ENCODE measurements around the gene ST6GAL1.

The ST6GAL1 gene

DNA sequence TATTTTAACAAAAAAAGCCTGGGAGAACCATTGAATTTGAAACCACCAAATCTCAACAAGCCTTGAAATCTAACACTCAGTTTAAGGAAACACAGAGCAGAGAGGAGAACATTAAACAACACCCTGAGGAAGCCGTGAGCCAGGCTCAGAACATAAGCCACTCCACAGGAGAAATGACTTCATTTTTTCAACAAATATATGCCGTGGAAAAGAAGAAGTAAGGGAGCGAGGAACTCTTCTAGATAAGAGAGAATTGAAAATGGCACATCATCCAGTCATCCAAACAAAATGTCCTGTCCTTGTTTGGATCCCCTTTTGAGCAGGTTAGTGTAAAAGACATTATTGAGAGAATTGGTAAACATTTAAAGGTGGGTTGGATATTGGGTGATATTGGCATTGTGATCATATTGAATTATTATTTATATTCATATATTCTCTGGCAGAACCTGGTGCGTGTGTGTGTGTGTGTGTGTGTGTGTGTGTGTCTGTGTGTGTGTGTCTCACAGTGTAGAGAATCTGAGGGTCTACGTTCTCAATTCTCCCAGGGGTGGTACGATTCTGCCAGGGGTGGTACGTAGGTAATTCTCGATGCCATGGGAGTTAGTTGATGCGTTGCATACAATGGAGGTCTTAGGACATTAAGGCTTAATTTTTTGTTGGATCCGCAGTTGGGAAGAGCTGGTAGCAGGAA, 94.4 kb downstream of the ST6GAL1 start:
- DNase-seq, result no peak

DNA sequence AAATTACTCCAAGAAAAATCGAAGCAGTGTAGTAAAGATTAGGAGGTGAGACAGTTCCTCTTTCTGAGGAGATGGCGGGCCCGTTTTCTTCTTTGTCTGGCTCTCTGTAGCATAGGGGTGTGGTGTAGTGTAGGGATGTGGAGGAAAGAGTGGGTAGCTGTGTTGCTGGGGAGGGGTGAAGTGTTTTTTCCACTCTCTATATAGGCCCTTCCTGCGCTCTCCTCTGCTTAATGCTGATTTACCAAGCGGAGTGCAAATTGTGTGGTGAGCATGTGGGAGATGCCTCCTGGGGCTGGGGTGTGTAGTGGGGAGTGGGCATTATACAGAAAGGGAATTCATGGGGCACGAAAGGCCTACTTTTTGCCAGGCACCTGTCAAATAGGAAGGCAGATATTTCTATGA, 94.9 kb downstream of the ST6GAL1 start:
- peak; percentile 48 for DNase-seq

DNA sequence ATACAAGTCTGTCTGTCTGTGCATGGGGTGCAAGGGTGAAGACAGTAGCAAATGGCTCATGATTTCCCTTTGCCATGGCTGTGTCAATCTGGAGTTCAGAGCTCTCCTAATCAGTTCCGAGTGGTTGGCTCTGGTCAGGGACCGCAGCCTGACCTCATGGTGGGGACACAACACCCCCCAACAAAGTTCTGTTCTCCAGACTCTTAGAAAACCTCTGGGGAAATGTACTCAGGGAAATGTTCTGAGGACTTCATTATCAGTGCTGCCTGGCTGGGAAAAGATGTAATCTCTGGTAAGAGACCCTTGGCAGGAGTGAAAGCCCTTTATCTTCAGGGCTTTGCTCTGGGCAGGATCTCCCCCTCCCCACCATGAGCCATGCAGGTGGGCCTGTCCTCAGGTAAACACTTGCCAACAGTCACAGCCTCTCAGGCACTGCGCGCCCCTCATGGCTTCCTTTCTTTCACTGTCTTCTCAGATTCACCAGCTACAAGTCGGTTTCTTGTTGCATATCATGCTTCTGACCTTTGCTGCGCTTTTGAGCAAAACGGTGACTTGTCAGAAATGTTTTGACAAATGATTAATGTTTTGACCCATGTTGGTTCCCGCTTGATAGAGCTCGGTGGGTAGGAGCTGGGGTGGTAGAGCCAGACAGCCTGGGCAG, 95.5 kb downstream of the ST6GAL1 start:
- no peak for DNase-seq

DNA sequence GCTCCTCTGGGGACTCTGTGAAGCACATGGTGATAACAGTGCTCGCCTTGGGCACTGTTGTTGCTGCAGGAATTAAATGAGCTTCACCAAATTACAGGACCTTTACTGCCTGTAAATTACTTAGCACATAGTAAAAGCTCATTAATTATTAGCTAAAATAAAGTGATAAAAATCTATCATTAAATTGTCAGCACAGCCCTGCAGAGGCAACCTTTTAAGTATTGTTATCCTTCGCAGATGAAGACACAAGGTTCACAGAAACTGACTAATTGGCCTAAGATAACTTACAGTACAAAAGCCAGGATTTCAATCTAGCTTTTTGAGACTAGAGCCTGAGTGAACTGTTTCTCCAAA, 96.0 kb downstream of the ST6GAL1 start:
- no peak for DNase-seq

DNA sequence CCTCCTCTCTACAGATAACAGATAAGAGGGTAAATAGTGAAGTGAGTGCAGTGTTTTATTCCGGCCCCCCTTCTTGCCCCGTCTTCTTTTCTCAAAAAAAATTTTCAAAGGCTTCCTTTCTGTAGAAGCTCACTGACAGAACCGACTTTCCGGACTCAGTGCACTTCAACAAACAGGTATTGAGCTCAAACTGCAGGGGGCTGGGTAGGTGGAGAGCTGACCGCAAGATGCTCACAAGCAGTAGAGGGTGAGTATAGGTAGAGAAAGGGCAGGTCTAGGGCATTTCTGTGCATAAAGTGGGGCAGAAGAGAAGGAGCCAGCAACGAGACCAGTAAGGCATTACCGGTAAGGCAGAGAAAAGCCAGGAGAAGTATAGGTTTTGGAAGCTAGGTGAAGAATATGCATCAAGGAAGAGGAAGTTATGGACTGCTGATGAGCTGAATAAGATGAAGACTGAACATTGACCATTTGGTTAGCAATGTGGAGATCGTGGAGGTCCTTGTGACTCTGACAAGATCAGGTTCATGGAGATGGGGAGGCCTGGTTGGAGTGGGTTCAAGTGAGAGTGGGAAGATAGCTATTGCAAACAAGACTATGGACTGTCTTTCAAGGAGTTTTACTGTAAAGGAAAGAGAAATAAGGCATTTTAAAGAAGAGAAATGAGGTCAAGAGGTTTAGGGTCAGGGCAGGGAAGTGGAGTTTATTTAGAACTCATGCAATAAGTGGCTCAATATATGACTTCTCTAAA, 97.4 kb downstream of the ST6GAL1 start:
- peak; percentile 84 for DNase-seq

DNA sequence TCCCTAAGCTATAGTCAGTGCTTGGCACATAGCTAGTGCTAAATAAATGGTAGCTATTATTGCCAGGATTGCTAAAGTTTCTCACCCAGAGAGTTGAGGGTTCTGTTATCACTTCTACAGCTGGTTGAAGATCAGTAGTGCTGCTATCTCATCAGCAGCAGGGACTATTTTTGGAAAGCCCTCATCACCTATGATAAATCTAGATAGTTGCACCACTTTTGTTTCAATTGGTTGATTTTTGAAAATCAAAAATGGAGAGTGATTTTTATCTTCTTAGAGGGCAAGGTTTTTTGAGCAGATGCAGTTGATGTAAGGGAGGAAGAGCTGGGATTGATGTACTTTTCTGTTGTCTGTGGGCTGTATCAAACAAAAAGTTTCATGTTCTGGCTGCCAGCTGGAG, 101.6 kb downstream of the ST6GAL1 start:
- DNase-seq, result no peak

DNA sequence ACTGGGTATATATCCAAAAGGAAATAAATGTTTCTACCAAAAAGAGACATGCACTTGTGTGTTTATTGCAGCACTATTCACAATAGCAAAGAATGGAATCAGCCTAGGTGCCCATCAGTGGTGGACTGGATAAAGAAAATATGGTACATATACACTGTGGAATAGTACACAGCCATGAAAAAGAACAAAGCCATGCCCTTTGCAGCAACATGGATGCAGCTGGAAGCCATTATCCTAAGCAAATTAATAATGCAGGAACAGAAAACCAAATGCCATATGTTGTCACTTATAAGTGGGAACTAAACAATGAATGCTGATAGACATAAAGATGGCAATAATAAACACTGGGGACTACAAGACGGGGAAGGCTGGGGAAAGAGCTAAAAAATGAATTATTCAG, 106.1 kb downstream of the ST6GAL1 start:
- DNase-seq, result no peak

DNA sequence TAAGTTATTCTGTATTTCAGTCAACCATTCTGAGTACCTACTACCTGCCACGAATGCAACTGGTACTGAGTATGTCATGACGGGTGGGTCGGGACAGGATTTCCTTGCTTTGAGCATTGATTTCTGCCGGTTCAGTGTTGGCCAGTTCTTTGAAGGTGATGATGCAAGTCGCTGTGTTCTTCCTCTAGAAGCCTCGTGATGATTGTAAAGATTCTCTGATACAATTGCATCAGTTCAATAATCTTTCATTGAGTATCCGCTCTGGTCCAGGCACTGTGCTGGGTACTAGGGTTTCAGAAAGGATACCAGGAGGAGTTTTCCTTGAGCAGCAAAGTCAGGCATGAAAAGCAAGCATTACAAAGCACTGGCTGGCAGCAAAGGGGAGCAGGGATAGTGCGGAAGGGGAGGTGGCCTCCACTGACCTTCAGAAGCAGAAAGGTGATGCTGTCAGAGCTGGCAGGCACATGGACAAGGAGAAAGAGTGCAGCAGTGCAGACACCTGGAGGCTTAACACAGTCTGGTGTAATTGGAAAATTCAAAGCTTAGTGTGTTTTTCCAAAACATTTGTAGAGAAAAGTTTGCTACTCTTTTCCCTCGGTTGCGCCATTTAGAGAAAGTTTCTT, 108.9 kb downstream of the ST6GAL1 start:
- DNase-seq, result no peak

DNA sequence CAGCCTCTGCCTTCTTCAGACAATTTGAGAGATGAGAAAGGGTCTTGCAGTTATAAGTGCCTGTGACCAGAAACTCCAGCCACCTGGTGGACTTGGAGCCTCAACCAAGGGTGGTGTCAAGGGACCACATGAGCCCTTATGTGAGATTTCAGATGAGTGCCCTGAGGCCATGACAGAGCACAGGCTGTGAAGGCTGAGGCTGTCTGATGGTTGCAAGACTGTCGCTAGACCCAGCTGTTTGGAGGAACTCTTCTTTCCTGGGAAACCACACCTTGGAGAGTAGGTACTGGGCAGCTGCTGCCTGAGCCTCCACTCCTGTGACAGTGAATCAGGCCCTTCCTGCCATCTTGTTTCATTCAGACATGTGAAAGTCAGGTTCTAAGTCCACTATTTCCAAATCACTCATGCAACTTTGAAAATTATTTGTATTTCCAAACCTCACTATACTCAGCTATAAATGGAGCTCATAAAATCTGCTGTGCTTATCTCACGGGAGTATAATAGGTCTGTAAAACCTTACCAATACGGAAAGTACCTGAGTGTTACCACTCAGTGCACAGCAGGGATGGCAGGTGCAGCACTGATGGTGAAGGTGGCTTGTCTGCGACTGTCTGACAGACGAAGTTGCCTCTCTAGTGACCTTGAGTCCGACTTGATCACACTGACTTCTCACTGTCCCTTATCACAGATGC, 109.5 kb downstream of the ST6GAL1 start:
- no peak for DNase-seq

DNA sequence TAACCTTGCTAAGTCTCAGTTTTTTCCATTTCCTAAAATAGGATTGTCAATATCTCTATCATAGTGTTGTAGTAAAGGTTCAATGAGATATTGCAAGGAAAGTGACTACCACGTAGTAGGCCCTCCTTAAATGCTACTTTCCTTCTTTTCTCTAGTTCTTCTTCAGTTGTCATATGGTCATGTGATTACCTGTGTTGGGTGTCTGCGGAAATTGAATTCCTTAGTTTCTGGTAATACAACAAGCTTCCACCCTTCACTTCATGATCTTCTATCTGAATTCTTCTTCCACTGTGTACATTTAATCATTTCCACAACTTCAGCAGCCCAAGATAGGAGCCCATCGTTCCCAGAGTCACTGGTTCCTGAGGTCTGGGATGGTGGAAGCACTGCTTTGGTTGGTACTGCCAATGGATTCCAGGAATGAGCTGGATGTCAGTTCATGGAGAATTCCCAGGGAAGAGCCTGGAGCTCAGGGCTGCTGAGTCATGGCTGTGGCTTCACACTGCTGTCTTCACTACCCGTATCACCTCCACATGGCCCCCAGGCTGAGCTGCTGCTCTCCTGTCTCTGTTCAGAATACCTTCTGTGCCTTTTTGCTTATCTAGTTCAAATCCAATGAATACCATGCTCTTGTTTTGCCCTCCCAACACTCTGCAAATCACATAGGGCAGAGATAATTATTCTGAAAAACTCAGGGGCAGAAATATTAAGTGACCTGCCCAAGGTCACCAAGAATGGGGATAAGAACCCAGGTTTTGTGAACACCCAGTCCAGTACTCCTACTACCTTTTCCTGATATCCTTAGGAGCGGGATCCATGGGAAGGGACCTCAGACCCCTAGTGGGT, 110.4 kb downstream of the ST6GAL1 start:
- no peak for DNase-seq

DNA sequence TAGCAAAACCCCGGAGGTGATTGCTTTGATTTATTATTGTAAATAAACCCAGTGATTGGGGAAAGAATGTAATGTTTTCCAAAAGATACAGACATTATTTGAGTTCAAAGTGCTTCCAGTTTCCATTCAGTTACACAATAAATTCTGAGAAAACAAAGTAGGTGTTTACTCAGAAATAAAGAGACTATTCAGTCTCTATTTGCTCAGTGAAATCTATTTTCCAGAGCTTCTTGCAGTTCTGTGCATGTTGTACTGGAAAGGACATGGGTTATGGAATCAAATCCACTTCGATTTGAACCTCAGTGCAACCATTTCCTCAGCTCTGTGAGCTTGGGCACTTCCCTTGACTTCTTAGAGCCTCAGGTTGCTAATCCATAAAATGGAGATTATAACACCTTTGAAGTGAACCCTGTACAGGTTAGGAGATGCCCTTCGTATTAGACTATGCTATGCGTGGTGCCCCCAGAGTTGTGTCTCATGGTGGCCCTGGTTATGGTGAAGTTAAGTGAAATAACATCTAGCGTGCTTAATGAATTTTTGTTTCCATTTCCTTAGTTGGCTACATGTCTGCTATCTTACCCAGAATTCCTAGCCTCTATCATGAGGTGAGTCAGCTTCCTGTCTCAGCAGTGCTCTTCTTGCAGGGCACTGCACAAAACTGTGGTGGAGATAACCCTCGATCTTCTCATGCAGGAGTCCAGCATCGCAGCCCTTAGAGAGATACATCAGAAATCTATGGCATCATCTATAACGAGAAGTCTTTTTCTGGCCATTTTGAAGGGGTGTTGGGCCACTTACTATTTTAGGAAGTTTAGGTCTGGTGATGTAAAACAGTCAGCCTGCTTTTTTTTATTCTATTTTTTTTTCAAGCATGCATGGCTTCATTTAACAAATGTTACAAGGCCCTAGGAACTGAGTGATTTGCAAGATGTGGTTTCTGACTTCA, 111.3 kb downstream of the ST6GAL1 start:
- peak; percentile 72 for DNase-seq

DNA sequence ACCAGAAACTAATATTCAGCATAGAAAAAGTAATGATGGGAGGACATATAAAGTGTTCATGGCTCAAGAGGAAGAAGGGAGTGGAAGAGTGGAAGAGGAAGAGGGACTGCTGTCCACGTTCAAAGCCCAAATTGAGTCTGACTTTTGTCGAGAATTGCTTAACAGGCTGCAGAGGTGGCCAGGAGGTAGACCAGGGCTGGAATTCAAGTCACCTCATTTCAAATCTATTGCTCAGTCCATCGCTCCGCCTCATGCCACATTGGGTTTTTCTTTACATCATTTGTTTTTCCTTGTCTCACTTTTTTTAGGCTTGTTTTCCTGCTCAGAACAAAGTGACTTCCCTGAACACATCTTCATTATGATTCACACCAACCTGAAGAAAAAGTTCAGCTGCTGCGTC, 112.0 kb downstream of the ST6GAL1 start:
- DNase-seq, result no peak

DNA sequence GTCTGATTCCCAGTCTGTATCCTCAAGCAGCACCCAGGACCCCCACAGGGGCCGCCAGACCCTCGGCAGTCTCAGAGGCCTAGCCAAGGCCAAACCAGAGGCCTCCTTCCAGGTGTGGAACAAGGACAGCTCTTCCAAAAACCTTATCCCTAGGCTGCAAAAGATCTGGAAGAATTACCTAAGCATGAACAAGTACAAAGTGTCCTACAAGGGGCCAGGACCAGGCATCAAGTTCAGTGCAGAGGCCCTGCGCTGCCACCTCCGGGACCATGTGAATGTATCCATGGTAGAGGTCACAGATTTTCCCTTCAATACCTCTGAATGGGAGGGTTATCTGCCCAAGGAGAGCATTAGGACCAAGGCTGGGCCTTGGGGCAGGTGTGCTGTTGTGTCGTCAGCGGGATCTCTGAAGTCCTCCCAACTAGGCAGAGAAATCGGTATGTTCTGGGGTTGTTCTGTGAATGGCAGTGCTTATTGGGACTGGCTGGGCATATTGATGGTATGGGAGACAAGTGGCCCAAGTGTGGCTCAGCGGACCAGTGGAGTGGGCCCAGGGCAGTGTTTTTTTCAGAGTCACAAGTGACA, 112.6 kb downstream of the ST6GAL1 start:
- DNase-seq, result no peak

DNA sequence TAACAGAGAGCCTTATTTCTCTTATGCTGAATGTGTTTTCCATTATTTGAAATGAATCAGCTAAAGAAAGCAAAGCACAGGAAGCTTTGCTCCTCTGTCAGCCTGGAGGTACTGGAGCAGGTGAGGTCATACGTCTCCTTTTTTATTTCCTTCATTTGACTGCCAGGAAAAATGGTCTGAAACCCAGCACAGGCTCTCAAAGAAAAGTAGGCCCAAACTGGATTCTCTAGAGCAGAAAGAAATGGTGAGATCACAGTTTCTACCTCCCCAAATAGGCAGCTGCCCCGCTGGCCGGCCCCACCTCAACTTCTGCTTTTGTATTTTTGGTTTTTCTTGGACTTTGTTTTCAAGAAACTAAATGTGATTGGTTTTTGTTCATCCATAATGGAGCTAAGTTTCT, 113.9 kb downstream of the ST6GAL1 start:
- DNase-seq, result no peak

DNA sequence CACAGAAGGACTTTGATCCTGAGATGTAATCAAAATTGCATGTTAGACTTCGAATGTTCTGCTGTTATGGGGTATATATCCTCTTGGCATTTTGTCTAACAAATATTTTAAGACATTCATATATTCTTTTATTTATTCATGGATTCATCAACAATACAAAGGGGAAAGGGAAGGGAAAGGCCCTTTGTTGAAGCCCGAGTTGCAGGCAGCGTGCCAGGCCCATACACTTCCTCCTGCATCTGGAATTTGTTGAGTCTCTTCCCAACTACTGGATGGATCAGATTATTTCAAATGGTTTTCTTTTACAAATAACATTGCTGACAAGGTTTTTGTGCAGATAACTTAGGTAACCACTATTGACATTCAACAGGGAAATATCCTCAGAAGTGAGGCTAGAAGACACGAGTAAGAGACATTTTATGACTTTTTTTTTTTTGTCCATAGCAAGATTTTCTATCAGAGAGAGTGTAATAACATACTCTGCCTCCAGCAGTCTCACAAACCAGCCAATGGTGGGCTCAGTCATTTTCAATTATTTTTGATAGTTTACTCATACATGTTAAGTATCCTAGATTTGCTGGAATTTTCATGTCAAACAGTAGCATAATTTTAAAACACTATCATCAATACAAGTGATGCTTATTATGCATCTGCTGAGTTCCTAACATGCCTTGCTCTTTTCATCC, 114.7 kb downstream of the ST6GAL1 start:
- no peak for DNase-seq

DNA sequence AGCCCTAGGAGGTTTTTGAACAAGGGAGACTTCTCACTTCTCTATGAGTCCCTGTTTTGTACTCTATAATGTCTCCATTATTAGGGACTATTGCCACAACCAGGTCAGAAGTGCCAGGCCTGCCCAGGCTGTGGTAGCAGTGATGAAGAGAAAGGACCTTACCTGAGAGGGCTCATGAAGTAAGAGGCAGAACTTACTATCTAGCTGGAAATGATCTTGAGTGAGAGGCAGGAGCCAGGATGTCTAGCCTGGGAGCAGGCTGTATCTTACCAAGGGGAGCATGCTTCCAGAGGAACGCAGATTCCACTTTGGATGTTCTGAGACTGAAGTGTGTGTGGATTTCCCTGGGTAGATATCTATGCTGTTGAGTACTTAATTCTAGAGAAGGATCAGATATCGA, 115.7 kb downstream of the ST6GAL1 start:
- no peak for DNase-seq

DNA sequence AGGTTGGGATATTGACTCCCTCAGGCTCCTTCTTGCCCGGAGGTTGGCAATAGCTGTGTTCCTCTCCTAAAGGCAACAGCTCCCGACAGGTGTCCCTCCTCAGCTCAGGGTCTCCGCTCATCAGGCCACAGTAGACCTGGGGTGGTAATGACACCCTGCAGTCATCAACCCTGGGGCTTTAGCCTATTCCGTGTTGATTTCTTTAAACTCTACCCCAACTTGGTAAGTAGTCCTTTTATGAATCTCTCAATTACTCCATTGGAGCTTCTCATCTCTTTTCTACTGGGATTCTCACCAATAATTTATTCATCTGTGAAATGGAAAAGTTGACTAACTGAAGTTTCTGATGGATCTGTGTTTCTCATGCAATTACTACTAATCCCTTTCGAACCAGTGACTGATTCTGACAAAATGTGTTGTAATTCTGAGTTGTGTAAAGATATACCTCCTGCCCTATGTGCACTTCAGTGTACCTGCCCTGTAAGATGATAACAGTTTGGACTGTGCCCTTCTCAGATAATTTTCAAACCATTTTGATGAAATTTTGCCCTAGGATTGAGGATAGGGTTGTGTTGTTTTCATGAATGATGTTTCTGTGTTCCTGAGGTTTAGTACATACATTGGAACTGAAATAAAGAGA, 119.3 kb downstream of the ST6GAL1 start:
- no peak for DNase-seq

DNA sequence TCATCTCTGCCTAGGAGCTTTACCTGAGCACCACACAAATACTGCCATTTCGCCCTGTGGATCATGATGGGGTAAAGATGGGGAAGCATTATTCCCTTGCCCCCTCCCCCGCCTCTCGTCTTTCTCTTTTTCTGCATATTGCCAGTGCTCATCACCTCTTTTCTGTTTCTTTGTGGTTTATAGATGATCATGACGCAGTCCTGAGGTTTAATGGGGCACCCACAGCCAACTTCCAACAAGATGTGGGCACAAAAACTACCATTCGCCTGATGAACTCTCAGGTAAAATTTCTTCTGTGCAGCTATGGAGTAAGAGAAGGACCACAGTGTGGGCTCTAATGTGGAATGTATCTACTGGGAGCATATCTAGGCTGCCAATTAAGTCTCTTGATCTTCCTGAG, 120.7 kb downstream of the ST6GAL1 start:
- no peak for DNase-seq

DNA sequence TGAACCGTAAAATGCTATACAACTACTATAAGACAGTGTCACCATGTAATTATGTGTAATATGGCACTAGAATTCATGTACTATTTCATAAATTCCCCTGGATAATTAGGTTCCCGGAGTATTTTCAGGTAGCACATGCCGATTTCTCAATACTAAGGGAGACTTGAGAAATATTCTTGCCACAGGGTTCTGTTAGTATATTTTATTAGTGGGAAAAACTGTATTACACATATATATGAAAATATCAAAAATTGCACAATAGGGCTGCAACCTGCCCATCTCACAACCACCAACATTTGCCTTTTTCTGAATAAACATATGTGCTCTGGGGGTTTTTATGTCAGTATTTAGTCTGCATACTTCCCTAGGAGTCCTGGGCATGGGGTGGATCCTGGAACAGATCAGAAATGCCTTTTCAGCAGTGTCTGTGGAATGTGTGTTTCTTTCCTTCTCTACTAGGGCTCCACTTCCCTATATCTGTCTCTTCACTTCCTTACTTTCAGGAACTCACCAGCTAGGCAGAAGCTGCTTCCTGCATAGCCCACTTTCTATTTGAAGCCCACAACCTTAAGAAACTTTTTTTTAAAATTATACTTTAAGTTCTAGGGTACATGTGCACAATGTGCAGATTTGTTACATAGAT, 121.5 kb downstream of the ST6GAL1 start:
- no peak for DNase-seq
